ENCODE results near the gene HLA-DRB5.
"Not testable (repeated sequence)": the region's sequence is repeated elsewhere in the genome, so short reads cannot be mapped to it uniquely, and the experiment has no call there.

Gene HLA-DRB5

GRCh38 chr6:32475392-32476206 lies 54.5 kb downstream of the HLA-DRB5 start:
- no peak for TF ChIP-seq EZH2phosphoT487 (IDR thresholded peaks at IDR 0.05; ENCODE audit: low read length)
- TF ChIP-seq EZH2 (optimal IDR thresholded peaks at IDR 0.05; ENCODE audit: low read depth, low read length): no peak
- TF ChIP-seq CTCF (IDR thresholded peaks at IDR 0.05; ENCODE audit: low read length): no peak
- no peak overlapping the region for H2AFZ ChIP-seq (ENCODE audit: low read length)
- no peak overlapping the region for H3K27ac ChIP-seq (ENCODE audit: low read length)
- no peaks in the 10 kb centered on the region; the same call in 1 of the 2 replicates for H3K27me3 ChIP-seq (replicated peaks; ENCODE audit: insufficient read depth, low read length)
- H3K9ac ChIP-seq (ENCODE audit: low read length): no peak overlapping the region
- no peaks in the 10 kb centered on the region for H4K20me1 ChIP-seq (ENCODE audit: insufficient read depth, low read length)
- H3K79me2 ChIP-seq (ENCODE audit: low read length): no peaks in the 10 kb centered on the region
- no peak for DNase-seq
- no peaks in the 10 kb centered on the region for H3K4me1 ChIP-seq (ENCODE audit: low read length)
- H3K4me2 ChIP-seq (ENCODE audit: low read depth, low read length): no peak overlapping the region
- H3K36me3 ChIP-seq (replicated peaks; ENCODE audit: insufficient read depth, low read length): no peaks in the 10 kb centered on the region
- no peak overlapping the region for H3K4me3 ChIP-seq (ENCODE audit: low read length)
- H3K9me2 ChIP-seq (replicated peaks; ENCODE audit: insufficient read depth, low read length): no peaks in the 10 kb centered on the region
- no peaks in the 10 kb centered on the region for H3F3A ChIP-seq (ENCODE audit: insufficient read depth, low read length)
- H3K9me3 ChIP-seq (replicated peaks; ENCODE audit: insufficient read depth, low read length): no peaks in the 10 kb centered on the region

GRCh38 chr6:32473376-32474348 lies 56.4 kb downstream of the HLA-DRB5 start:
- not testable (repeated sequence) for H3K9me2 ChIP-seq (replicated peaks; ENCODE audit: insufficient read depth, low read length); H3K9ac ChIP-seq (ENCODE audit: low read length); H3K79me2 ChIP-seq (ENCODE audit: low read length); H3F3A ChIP-seq (ENCODE audit: insufficient read depth, low read length); H3K36me3 ChIP-seq (replicated peaks; ENCODE audit: insufficient read depth, low read length); H4K20me1 ChIP-seq (ENCODE audit: insufficient read depth, low read length); H3K27me3 ChIP-seq (replicated peaks; ENCODE audit: insufficient read depth, low read length); H3K4me1 ChIP-seq (ENCODE audit: low read length); H3K27ac ChIP-seq (ENCODE audit: low read length); H3K9me3 ChIP-seq (replicated peaks; ENCODE audit: insufficient read depth, low read length)
- Histone ChIP-seq H2AFZ (ENCODE audit: low read length) (peak overlapping the region; percentile 22; the same call in 1 of the 2 replicates), H3K4me3 (ENCODE audit: low read length) (peak overlapping the region; percentile 18; the same call in 1 of the 2 replicates), H3K4me2 (ENCODE audit: low read depth, low read length) (peak overlapping the region; percentile 52; the same call in 1 of the 2 replicates)
- peak; percentile 13 for DNase-seq

- no peak overlapping the region for H3K9ac ChIP-seq (ENCODE audit: low read length)
- H3K36me3 ChIP-seq (replicated peaks; ENCODE audit: insufficient read depth, low read length): no peaks in the 10 kb centered on the region
- no peak for DNase-seq
- no peaks in the 10 kb centered on the region for H3K79me2 ChIP-seq (ENCODE audit: low read length)
- peak overlapping the region; percentile 22; the same call in 1 of the 2 replicates for H2AFZ ChIP-seq (ENCODE audit: low read length)
- no peaks in the 10 kb centered on the region for H3F3A ChIP-seq (ENCODE audit: insufficient read depth, low read length)
- H3K27ac ChIP-seq (ENCODE audit: low read length): no peak overlapping the region
- H3K4me3 ChIP-seq (ENCODE audit: low read length): peak overlapping the region; percentile 18; the same call in 1 of the 2 replicates
- no peaks in the 10 kb centered on the region for H3K4me1 ChIP-seq (ENCODE audit: low read length)
- peak overlapping the region; percentile 52; the same call in 1 of the 2 replicates for H3K4me2 ChIP-seq (ENCODE audit: low read depth, low read length)
- H3K9me2 ChIP-seq (replicated peaks; ENCODE audit: insufficient read depth, low read length): no peaks in the 10 kb centered on the region
- no peaks in the 10 kb centered on the region for H3K9me3 ChIP-seq (replicated peaks; ENCODE audit: insufficient read depth, low read length)
- H3K27me3 ChIP-seq (replicated peaks; ENCODE audit: insufficient read depth, low read length): no peaks in the 10 kb centered on the region; the same call in 1 of the 2 replicates
- no peaks in the 10 kb centered on the region for H4K20me1 ChIP-seq (ENCODE audit: insufficient read depth, low read length)
- TF ChIP-seq EZH2phosphoT487 (IDR thresholded peaks at IDR 0.05; ENCODE audit: low read length): no peak
- TF ChIP-seq EZH2 (optimal IDR thresholded peaks at IDR 0.05; ENCODE audit: low read depth, low read length): no peak
- no peak for TF ChIP-seq CTCF (IDR thresholded peaks at IDR 0.05; ENCODE audit: low read length)
These were observed 57.2 kb downstream of the HLA-DRB5 start for GRCh38 chr6:32472781-32473375.

- DNase-seq; H3K4me2 ChIP-seq (ENCODE audit: low read depth, low read length); H3K4me3 ChIP-seq (ENCODE audit: low read length); H3K79me2 ChIP-seq (ENCODE audit: low read length); H3F3A ChIP-seq (ENCODE audit: insufficient read depth, low read length); H3K36me3 ChIP-seq (replicated peaks; ENCODE audit: insufficient read depth, low read length); H3K27ac ChIP-seq (ENCODE audit: low read length); H2AFZ ChIP-seq (ENCODE audit: low read length); H3K27me3 ChIP-seq (replicated peaks; ENCODE audit: insufficient read depth, low read length); H3K9me3 ChIP-seq (replicated peaks; ENCODE audit: insufficient read depth, low read length); H3K4me1 ChIP-seq (ENCODE audit: low read length); H4K20me1 ChIP-seq (ENCODE audit: insufficient read depth, low read length); H3K9me2 ChIP-seq (replicated peaks; ENCODE audit: insufficient read depth, low read length); H3K9ac ChIP-seq (ENCODE audit: low read length): not testable (repeated sequence)
These were observed 62.2 kb downstream of the HLA-DRB5 start for GRCh38 chr6:32467743-32468503.

All from MM.1S (cell line).